Chondrocyte (in vitro differentiated cells): ENCODE results near the gene NRXN3. TPM values are rescaled to one million over a fixed set of nuclear protein-coding genes. Genes with fewer than 3 reads are reported as not detected.

Source experiments
- DNase-seq: peaks from one replicate; pipeline ENCODE4 v3.0.0; 2021; ENCODE audit warnings: mixed read lengths, low spot score
- H3K27ac Mint-ChIP-seq: one replicate; pipeline ENCODE4 v1.8.0; 2021; ENCODE audit warnings: mild to moderate bottlenecking, moderate library complexity, mixed read lengths; ENCODE audit not compliant: unreplicated experiment
- H3K27me3 Mint-ChIP-seq: 2 replicates; pipeline ENCODE4 v1.8.0; 2021; ENCODE audit warnings: low read depth, mixed read lengths
- H3K36me3 Mint-ChIP-seq: 2 replicates; pipeline ENCODE4 v1.8.0; 2021; ENCODE audit warnings: low read depth, mixed read lengths
- H3K4me1 Mint-ChIP-seq: 2 replicates; pipeline ENCODE4 v1.8.0; 2021; ENCODE audit warnings: low read depth, mild to moderate bottlenecking, mixed read lengths
- H3K4me3 Mint-ChIP-seq: one replicate; pipeline ENCODE4 v1.8.0; 2021; ENCODE audit warnings: mild to moderate bottlenecking, moderate library complexity, mixed read lengths; ENCODE audit not compliant: unreplicated experiment
- H3K9me3 Mint-ChIP-seq: 2 replicates; pipeline ENCODE4 v1.8.0; 2021; ENCODE audit warnings: low read depth, mixed read lengths
- total RNA-seq: library from RNA; stranded (reverse); gene quantifications from 3 replicates; pipeline ENCODE4 v1.2.1, GENCODE V29; 2021
- TF ChIP-seq, protein P1 (sequence below): fragments of 200-600 bp; sonication (generic); IDR thresholded peaks from 2 replicates; pipeline ENCODE4 v1.5.0; 2021; ENCODE audit warnings: antibody characterized with exemption, mild to moderate bottlenecking, moderate library complexity

Gene NRXN3
- total RNA-seq, 1 donor from 2014 or later: 7.9 TPM

DNA sequence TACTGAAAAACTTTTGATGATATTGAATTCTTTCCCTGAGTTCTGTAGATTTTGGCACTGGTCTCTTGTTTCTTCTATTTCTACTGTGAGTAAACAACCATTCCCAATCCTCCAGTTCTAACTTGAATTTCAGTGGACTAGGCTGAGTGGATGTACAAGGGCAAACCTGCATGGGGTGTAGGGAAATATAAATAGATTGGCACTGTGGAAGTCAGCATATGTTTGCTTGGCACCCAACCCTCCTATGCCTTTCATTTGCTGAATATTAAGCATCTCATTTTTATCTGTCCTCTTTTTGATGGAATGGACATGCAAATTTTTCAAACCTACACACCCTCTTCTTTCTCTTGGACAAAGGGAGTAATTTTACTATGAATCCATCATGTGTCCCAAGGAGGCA lies 1212.9 kb downstream of the NRXN3 start:
- Mint-ChIP-seq H3K4me3 (no peak overlapping the region), H3K27ac (no peak overlapping the region)
- TF ChIP-seq, protein P1, sequence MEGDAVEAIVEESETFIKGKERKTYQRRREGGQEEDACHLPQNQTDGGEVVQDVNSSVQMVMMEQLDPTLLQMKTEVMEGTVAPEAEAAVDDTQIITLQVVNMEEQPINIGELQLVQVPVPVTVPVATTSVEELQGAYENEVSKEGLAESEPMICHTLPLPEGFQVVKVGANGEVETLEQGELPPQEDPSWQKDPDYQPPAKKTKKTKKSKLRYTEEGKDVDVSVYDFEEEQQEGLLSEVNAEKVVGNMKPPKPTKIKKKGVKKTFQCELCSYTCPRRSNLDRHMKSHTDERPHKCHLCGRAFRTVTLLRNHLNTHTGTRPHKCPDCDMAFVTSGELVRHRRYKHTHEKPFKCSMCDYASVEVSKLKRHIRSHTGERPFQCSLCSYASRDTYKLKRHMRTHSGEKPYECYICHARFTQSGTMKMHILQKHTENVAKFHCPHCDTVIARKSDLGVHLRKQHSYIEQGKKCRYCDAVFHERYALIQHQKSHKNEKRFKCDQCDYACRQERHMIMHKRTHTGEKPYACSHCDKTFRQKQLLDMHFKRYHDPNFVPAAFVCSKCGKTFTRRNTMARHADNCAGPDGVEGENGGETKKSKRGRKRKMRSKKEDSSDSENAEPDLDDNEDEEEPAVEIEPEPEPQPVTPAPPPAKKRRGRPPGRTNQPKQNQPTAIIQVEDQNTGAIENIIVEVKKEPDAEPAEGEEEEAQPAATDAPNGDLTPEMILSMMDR: no peak

DNA sequence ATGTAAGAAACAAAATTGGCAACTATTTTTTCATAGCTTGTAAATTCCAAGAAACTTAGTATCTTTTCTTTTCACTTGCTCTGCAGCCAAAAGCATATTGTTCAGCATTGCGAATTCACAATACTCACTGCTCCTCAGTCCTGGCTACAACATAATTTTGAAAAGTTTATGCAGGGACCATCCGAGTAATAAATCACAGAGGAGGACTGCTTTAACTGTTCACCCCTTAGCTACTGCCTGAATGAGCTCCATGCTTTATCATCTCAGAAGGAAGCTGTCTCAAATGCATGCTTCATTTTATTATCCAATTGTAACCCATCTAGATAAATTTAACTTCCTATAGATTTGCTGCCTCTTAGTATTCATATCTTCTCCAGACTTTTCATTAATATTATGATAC lies 1213.3 kb downstream of the NRXN3 start:
- TF ChIP-seq, protein P1: no peak
- Mint-ChIP-seq H3K9me3 (peaks cover 2% of the 10 kb centered on the region), H3K4me1 (peaks cover 8% of the 10 kb centered on the region), H3K4me3 (no peak overlapping the region), H3K27me3 (no peaks in the 10 kb centered on the region), H3K27ac (no peak overlapping the region), H3K36me3 (peaks cover 1% of the 10 kb centered on the region)
- no peak for DNase-seq

More for the DNA sequence above, 1212.9 kb downstream of the NRXN3 start:
- Mint-ChIP-seq H3K36me3 (peaks cover under 1% of the 10 kb centered on the region), H3K4me1 (peaks cover 8% of the 10 kb centered on the region), H3K27me3 (no peaks in the 10 kb centered on the region), H3K9me3 (peaks cover under 1% of the 10 kb centered on the region)
- no peak for DNase-seq

DNA sequence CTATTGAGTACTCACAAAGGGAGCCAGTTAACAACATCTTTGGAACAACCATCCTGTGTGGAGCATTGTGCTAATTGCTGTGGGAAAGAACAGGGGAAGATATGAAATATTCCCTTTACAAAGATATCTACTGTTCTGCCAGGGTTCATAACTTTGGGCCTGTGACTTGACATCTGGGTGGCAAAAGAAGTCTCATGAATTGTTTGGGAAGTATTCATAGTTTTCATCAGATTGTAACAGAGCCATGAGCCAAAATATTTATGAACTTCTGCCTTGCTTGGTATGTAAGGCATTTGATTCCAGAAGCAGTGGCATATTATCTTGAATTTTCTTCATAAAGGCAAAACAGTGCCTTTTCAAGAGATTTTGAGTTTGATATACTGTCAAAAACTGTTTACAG lies 1224.9 kb downstream of the NRXN3 start:
- no peak for DNase-seq
- Mint-ChIP-seq H3K36me3 (peaks cover 1% of the 10 kb centered on the region), H3K4me1 (peaks cover 16% of the 10 kb centered on the region), H3K27me3 (no peaks in the 10 kb centered on the region), H3K9me3 (peaks cover 2% of the 10 kb centered on the region), H3K27ac (peak overlapping the region; percentile 11), H3K4me3 (no peak overlapping the region)
- TF ChIP-seq, protein P1: no peak

DNA sequence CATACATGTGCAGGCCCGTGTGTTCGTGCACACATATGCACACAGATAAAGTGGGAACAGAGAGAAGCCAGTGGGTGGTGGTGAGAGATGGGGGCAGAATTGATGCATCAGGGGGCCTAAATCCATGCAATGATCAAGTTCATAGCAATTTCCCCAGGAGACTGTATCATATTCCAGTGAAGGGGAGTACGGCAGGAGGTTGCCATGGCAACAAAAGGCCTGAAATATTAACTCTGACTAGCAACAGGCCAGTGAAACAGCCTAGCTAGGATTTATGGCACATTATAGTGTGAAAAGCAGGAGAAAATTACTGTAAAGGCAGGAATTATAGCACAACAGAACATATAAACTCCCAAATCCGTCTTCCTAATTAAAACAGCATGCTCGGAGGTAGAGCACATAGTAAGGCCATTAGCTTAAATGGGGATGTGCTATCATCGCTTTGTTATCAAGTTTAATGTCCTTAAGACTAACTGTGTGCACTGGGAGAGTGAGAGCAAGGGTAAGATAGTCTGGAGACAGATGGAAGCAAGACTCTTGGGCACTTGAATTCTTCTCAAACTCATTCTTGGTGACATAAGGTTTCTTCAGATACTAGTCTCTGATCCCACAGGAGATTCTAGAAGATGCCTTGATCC lies 1234.8 kb downstream of the NRXN3 start:
- Mint-ChIP-seq H3K4me1 (peaks cover 3% of the 10 kb centered on the region), H3K9me3 (peaks cover 5% of the 10 kb centered on the region), H3K27ac (no peak overlapping the region), H3K27me3 (no peaks in the 10 kb centered on the region), H3K4me3 (no peak overlapping the region), H3K36me3 (no peaks in the 10 kb centered on the region)
- TF ChIP-seq, protein P1: no peak
- no peak for DNase-seq

DNA sequence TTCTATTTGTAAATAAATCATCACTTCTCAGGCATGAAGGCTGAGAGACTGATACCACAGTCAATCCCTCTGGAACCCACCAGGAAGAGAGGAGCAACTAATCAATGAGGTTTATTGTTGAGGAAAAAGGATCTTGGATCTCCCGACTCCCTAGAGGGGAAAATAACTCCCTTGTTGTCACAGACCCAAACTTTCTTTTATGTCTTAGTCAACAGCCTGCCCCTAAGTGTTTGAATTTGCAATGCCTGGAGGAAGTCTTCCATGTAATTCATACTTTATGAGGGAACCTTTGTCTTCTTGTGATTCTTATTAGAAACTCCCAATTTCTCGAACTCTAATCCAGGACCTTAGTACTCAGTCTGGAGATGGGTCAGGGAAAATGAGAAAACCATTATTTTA lies 1235.3 kb downstream of the NRXN3 start:
- peaks cover 5% of the 10 kb centered on the region for H3K9me3 Mint-ChIP-seq
- no peak overlapping the region for H3K27ac Mint-ChIP-seq
- no peaks in the 10 kb centered on the region for H3K36me3 Mint-ChIP-seq
- H3K4me3 Mint-ChIP-seq: no peak overlapping the region
- no peak for DNase-seq
- H3K27me3 Mint-ChIP-seq: no peaks in the 10 kb centered on the region
- H3K4me1 Mint-ChIP-seq: peaks cover 3% of the 10 kb centered on the region
- TF ChIP-seq, protein P1: no peak
